Left lung (tissue), 10 donors: Measurements from ENCODE around the gene GDPD5. TPM values are rescaled to one million over a fixed set of nuclear protein-coding genes. Genes with fewer than 3 reads are reported as not detected.

Source experiments
- ATAC-seq: fragments of 200-7000 bp; cut with Tn5 transposase; one replicate; pipeline ENCODE4 v1.9.1; 2020; ENCODE audit warnings: moderate library complexity
- DNase-seq, 4 donors: peaks; one replicate each; pipeline ENCODE4 v3.0.0-alpha.2; 2013 to 2020
- H3K27ac ChIP-seq, 2 donors: fragments of 200-600 bp; sonication (generic) in 1 of 2; one replicate each; pipeline versions ENCODE4 v1.5.0 to v1.8.0; 2020 to 2021
- H3K27me3 ChIP-seq, 2 donors: fragments of 200-600 bp; sonication (generic) in 1 of 2; one replicate each; pipeline versions ENCODE4 v1.5.0 to v1.8.0; 2020 to 2021
- H3K36me3 ChIP-seq, 2 donors: fragments of 200-600 bp; sonication (generic) in 1 of 2; one replicate each; pipeline versions ENCODE4 v1.5.0 to v1.8.0; 2020 to 2021
- H3K4me1 ChIP-seq, 2 donors: fragments of 200-600 bp; one replicate each; pipeline ENCODE4 v1.8.0; 2021
- H3K4me3 ChIP-seq, 2 donors: fragments of 200-600 bp; sonication (generic) in 1 of 2; one replicate each; pipeline versions ENCODE4 v1.5.0 to v1.8.0; 2020 to 2021; ENCODE audit warnings: mild to moderate bottlenecking in 1 of 2
- H3K9me3 ChIP-seq, 2 donors: fragments of 200-600 bp; sonication (generic) in 1 of 2; one replicate each; pipeline versions ENCODE4 v1.5.0 to v1.8.0; 2020 to 2021
- CTCF ChIP-seq, 2 donors: fragments of 200-600 bp; sonication (generic) in 1 of 2; IDR thresholded peaks; one replicate each; pipeline versions ENCODE4 v1.5.0 to v1.8.0; 2021; ENCODE audit warnings: antibody characterized with exemption in 2 of 2
- intact Hi-C, 2 donors: fragments of 100-400 bp; cut with DNase I; formaldehyde crosslinking; loops; one replicate each; pipeline versions ENCODE4 v1.11.2 to v1.14.2; 2022
- polyA plus RNA-seq, 6 donors: library from polyadenylated mRNA; unstranded; fragments of 120-200 nt; gene quantifications; one replicate each; pipeline ENCODE4 v1.2.1, GENCODE V29; 2013; ENCODE audit not compliant: insufficient read length in 6 of 6
- total RNA-seq, 2 donors: library from RNA; stranded (reverse); fragmentation: NEBNext Ultra II Directional; extraction: Animal tissue kit (Norgen Biotek cat#: 25700); gene quantifications; one replicate each; pipeline ENCODE4 v1.2.1, GENCODE V29; 2021
- donor health status: DM: no; HTN: yes; CAD: no.
- donor health status: DM: no; HTN: no; CAD: no.

GDPD5 gene
- total and polyA plus RNA-seq, 8 donors: 10.5 to 34.8 (median 27.6) TPM

- Histone ChIP-seq H3K36me3 (peaks cover 0 to 7% of the 10 kb centered on the region in 2 donors), H3K27ac (no peak overlapping the region), H3K4me1 (peaks cover 0 to 4% of the 10 kb centered on the region in 2 donors), H3K27me3 (peaks cover 7 to 30% of the 10 kb centered on the region in 2 donors), H3K4me3 (no peak overlapping the region), H3K9me3 (no peaks in the 10 kb centered on the region)
- ATAC-seq (no peak), DNase-seq (peak in 1 of 4 donors; percentile 61)
- no peak for TF ChIP-seq CTCF (IDR thresholded peaks at IDR 0.05)
- intact Hi-C loops: no loop called here
Measured at GRCh38 chr11:75435571-75435925, 90.2 kb downstream of the GDPD5 start.

GRCh38 chr11:75434886-75435570, 90.7 kb downstream of the GDPD5 start:
- H3K9me3 ChIP-seq: no peaks in the 10 kb centered on the region
- H3K36me3 ChIP-seq: peaks cover 0 to 7% of the 10 kb centered on the region in 2 donors
- no peak for ATAC-seq
- no peak overlapping the region for H3K4me3 ChIP-seq
- intact Hi-C loops: no loop called here
- peaks cover 0 to 7% of the 10 kb centered on the region in 2 donors for H3K4me1 ChIP-seq
- peak in 1 of 4 donors; percentile 52 for DNase-seq
- H3K27me3 ChIP-seq: peaks cover 11 to 36% of the 10 kb centered on the region in 2 donors
- H3K27ac ChIP-seq: no peak overlapping the region
- no peak for TF ChIP-seq CTCF (IDR thresholded peaks at IDR 0.05)

GRCh38 chr11:75434051-75434450, 91.7 kb downstream of the GDPD5 start:
- Histone ChIP-seq H3K27me3 (peaks cover 11 to 45% of the 10 kb centered on the region in 2 donors), H3K27ac (no peak overlapping the region), H3K4me3 (no peak overlapping the region), H3K9me3 (peaks cover 0 to 6% of the 10 kb centered on the region in 2 donors), H3K36me3 (peaks cover 0 to 7% of the 10 kb centered on the region in 2 donors), H3K4me1 (peaks cover 0 to 13% of the 10 kb centered on the region in 2 donors)
- TF ChIP-seq CTCF (IDR thresholded peaks at IDR 0.05): no peak
- DNase-seq: peak in 1 of 4 donors; percentile 45
- intact Hi-C loops: no loop called here
- no peak for ATAC-seq

GRCh38 chr11:75433443-75433842, 92.3 kb downstream of the GDPD5 start:
- TF ChIP-seq CTCF (IDR thresholded peaks at IDR 0.05): no peak
- ATAC-seq (no peak), DNase-seq (peak in 1 of 4 donors; percentile 38)
- Histone ChIP-seq H3K27ac (no peak overlapping the region), H3K9me3 (peaks cover 0 to 6% of the 10 kb centered on the region in 2 donors), H3K4me3 (no peak overlapping the region), H3K4me1 (peaks cover 0 to 13% of the 10 kb centered on the region in 2 donors), H3K27me3 (peaks cover 11 to 51% of the 10 kb centered on the region in 2 donors), H3K36me3 (peaks cover 0 to 7% of the 10 kb centered on the region in 2 donors)
- intact Hi-C loops: no loop called here

GRCh38 chr11:75432911-75433321, 92.8 kb downstream of the GDPD5 start, which contains the start of gene KLHL35:
Gene KLHL35, minus strand, starts transcription at chr11:75433203. Its CDS starts 2,574 bp downstream, at chr11:75430629.
- no peak within 1 kb of the TSS for H3K27ac ChIP-seq
- H3K9me3 ChIP-seq: peaks cover 0 to 6% of the 10 kb centered on the region in 2 donors
- peaks cover 11 to 56% of the 10 kb centered on the region in 2 donors for H3K27me3 ChIP-seq
- peaks cover 0 to 13% of the 10 kb centered on the region in 2 donors for H3K4me1 ChIP-seq
- no peak for TF ChIP-seq CTCF (IDR thresholded peaks at IDR 0.05)
- no peak for ATAC-seq
- peaks cover 0 to 7% of the 10 kb centered on the region in 2 donors for H3K36me3 ChIP-seq
- DNase-seq: peak in 1 of 4 donors; percentile 62
- no peak within 1 kb of the TSS for H3K4me3 ChIP-seq
- intact Hi-C loops: no loop called here
